CD4-positive, alpha-beta T cell treated with Interferon alpha-2 for 1 hour (primary cell): Measurements from ENCODE around the gene CDH3.
A peak's percentile ranks its signal among the peaks of the same experiment; 100 is the strongest.

Source experiments
- DNase-seq, 2 donors: peaks; one replicate each; pipeline ENCODE4 v3.0.0-alpha.2; 2020 to 2022

The CDH3 gene

GRCh38 chr16:68644715-68645493 lies at the start of gene CDH3:
Gene CDH3 (plus strand): TSS chr16:68645310. CDS start chr16:68645380, 70 bp downstream.
- peak in 1 of 2 donors; percentile 30 for DNase-seq

DNA sequence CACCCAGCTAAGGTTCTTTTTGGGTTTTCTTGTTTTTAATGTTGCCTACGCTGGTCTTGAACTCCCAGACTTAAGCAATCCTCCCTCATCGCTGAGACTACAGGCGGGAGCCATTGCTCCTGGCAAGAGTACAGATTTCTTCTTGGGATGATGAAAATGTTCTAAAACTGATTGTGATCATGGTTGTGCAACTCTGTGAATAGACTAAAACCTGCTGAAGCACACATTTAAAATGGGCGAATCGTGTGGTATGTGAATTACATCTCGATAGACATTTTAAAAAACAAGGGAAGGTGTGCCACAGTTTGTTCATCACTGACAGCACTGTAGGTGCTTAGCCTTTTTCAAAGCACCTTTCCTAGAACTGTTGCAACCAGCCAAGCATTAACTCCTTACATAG lies 48.8 kb upstream of the CDH3 start:
- DNase-seq: no peak

DNA sequence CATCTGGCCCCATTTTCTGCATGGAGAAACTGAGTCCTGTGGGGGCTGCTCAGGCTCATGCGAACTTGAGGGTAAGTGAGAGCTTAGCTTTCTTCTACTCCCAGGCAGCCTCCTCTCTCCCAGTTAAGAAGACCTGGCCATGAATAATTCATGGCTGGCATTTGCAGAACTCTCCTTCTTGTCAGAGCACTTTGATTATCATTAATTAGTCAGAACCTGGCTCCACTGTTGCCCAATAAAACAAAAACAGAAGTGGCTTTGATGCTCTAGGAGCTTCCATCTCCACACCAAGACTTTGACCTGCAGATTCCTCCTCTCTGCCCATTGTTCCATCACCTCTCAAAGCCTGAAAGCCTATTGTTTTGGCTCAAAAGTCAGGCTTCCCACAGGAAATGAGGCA lies 45.5 kb upstream of the CDH3 start:
- DNase-seq: no peak

DNA sequence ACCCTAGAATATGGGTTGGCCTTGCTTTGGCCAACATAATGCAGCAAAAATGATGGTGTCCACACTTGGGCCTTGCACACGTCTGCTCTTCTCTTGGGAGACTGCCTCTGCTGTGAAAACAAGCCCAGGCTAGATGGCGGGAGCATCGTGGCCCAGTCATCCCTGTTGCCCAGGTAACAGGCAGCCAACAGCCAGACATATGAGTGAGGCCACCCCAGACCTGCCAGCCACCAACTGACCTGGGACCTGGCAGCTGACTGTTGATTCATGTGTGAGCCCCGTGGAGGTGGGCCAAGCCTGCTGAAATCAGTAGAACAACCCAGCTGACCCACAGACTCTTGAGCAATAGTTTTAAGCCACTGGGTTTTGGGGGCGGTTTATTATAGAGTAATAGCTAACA lies 39.4 kb upstream of the CDH3 start:
- DNase-seq: no peak

DNA sequence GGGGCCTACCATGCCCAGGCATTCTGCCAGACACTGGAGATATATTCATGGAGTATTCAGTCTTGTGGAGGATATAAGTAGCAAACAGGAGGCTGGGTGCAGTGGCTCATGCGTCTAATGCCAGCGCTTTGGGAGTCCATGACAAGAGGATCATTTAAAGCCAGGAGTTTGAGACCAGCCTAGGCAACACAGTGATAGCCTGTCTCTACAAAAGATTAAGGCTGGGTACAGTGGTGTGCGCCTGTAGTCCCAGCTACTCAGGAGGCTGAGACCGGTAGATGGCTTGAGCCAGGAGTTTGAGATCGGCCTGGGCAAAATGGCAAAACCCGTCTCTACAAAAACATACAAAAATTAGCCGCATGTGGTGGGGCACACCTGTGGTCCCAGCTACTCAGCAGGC lies 37.7 kb upstream of the CDH3 start:
- no peak for DNase-seq

DNA sequence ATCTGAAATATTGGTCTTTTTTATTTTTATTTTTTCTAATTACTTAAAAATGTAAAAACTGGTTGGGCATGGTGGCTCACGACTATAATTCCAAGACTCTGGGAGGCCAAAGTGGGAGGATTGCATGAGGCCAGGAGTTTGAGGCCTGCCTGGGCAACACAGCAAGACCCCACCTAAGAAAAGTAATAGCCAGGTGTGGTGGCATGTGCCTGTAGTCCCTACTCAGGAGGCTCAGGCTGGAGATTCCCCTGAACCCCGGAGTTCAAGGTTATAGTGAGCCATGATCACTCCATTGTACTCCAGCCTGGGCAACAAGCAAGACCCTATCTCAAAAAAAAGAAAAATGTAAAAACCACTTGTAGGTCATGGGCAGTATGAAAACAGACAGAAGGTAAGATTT lies 36.8 kb upstream of the CDH3 start:
- no peak for DNase-seq

GRCh38 chr16:68612996-68613395 lies 32.1 kb upstream of the CDH3 start:
- DNase-seq: no peak

DNA sequence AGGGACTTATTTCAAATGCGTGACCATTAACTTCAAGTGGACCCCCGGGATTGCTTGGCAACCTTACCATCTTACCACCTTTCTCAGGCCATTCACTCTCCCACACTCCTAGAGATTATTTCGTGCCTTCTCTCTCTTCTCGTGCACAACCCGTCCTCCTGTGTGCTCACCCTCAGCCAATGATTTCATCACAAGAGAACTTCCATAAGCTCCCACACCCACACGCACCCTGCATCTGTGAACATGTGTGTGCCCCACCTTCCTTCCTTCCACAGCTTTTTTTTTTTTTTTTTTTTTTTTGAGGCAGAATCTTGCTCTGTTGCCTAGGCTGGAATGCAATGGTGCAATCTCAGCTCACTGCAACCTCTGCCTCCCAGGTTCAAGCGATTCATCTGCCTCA lies 27.4 kb upstream of the CDH3 start:
- no peak for DNase-seq

GRCh38 chr16:68626557-68626956 lies 18.6 kb upstream of the CDH3 start:
- DNase-seq: no peak

GRCh38 chr16:68627951-68628425 lies 17.1 kb upstream of the CDH3 start:
- DNase-seq: no peak

DNA sequence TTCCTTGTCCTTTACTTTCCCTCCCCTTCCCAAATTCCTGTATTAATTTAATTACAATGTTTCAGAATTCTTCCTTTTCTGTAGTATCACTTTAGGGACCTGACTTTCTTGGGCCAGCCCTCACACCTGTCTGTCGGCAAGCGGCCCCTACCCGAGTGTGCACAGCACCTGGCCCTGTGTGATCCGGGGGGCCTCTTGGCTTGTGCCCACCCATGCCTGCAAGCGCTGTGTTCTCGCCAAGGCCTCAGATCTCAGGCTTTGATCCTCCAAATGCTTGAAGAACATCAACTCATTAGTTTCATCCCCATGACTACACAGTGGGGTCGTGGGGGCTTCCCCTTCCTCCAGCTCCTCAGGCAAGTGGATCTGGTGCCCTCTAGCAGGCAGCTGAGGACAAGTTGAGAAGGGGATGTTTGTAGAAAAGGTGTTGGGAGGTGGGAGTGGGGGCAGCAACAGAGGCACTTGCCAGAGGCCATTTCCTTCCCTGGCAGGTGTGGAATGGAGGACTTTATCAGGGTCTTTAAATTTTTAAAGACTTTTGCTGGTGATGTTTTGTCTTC lies 15.7 kb upstream of the CDH3 start:
- no peak for DNase-seq

GRCh38 chr16:68636064-68636560 lies 9.0 kb upstream of the CDH3 start:
- no peak for DNase-seq

DNA sequence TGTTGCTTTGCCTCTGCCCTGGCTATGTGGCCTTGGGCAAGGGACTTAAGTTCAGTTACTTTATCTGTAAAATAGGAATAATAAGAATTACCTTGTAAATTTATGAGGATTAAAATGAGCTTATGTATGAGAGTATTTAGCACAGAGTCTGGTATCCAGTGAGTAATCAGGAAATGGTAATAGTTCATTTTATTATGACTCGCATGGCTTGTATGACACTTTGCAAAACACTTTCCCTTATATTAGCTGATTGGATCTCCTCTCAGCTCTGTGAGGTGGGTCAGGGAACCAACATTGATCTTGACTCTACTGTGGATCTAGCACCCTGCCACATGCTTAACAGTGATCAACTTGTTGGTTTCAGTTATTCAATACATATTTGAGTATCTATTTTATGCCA lies 8.3 kb upstream of the CDH3 start:
- no peak for DNase-seq

GRCh38 chr16:68640972-68641371 lies 4.1 kb upstream of the CDH3 start:
- no peak for DNase-seq

- DNase-seq: no peak
Observed at GRCh38 chr16:68642047-68642435, 3.1 kb upstream of the CDH3 start.

DNA sequence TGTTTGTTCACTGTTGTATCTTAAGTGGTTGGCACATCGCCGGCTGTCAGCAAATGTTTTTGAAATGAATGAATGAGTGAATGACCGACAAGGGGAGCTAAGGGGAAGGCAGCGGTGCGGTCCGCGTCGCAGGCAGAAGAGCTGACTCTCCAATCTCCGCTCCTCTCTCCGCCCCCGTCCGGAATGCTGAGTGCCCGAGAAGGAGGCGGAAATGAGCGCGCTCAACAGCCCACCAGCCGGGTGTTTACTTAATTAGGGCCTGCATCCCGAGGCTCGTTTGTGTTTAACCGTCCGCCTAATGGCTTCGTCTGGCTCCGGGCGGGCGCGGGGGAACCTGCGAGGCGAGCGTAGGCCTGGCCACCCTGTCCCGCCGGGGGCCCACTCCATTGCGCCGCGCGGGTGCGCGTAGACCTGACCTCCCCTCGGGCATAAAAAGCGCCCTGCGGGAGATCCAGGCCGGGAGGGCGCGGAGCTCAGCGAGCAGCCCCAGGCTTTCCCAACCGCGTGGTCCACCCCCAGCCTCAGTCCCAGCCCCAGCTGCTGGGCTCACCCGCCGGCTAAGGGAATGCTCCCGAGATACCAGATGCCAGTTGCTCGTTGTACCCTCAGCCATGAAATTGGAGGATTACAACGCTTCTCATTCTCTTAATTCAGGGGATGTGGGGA lies 2.5 kb upstream of the CDH3 start:
- DNase-seq: no peak

DNA sequence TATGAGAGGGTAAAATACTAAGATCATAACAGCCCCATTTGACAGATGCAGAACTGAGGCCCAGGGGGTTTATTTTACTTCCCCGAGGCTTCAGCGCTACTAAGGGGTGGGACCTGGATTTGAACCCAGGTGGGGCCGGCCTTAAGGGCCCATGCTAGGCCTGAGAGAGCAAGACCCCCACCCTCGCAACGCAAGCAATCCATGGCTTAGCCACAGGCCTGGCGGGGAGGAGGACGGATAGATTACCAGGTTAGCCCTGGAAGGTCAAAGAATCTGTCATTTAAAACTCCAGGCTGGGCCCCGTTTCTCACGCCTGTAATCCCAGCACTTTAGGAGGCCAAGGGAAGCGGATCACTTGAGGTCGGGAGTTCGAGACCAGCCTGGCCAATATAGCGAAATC lies 1.9 kb upstream of the CDH3 start:
- no peak for DNase-seq

DNA sequence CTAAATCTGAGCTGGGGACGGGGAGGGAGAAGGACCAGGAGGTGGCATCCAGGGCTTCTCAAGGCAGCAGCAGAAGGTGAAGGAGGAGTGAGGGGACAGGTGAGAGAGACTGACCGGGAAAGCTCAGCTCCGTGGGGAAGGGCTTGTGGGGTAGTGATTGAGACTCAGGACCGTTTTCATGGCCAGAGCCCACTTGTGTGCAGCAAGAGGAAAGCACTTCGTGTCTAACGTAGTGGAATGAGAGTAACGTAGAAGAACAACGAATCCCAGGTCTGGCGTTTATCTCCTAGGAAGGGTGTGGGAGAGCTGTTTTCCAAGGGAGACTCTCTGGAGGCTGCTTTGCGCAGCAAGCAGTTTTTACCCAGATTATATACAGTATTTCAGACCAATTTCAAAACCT lies 1.3 kb upstream of the CDH3 start:
- no peak for DNase-seq

DNA sequence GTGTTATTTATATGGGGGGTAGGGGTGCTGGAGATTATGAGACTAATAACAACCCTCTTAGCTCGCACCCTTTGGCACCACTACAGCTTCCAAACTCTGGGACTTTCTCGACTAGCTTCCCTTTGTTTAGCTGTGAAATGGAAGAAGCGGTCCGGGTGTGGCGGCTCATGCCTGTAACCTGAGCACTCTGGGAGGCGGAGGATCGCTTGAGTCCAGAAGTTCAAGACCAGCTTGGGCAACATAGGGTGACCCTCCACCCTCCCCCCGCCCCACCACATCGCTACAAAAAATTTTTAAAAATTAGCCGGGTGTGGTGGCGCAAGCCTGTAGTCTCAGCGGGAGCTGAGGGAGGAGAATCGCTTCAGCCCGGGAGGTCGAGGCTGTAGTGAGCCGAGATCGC lies 814 bp upstream of the CDH3 start:
- no peak for DNase-seq

GRCh38 chr16:68645494-68646388 lies 631 bp downstream of the CDH3 start:
- no peak for DNase-seq

DNA sequence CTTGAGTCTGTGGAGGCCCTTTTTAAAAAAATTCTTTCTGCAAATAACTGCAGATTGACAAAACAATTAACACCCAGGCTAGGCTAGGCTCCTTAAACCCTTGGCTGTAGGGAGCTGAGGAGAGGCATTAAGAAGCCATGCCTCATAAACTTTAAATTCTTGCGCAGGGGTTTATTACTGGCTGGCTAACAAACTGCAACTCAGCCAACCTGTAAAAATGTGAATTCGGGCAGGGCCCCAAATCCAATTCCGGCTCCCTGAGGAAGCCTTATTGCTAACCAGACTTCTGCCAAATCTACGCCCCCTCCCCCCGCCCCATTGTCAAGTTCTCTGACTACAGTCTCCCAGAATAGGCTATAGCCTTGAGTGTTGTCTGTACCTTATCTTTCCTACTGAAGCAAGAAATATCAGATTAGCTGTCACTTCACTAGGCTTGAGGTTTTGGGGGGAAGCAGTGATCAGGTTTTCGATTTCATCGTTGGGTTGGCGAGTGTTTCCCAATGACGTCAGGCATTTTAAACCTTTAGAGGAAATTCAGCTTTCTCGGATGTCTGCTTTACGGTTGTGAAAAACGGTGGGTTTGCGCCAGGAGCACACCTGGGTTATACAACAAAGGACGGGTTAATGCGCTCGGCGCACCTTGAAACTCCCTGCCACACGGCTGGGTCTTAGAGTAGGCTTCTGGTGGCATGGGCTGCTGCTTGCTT lies 2.0 kb downstream of the CDH3 start:
- DNase-seq: no peak

DNA sequence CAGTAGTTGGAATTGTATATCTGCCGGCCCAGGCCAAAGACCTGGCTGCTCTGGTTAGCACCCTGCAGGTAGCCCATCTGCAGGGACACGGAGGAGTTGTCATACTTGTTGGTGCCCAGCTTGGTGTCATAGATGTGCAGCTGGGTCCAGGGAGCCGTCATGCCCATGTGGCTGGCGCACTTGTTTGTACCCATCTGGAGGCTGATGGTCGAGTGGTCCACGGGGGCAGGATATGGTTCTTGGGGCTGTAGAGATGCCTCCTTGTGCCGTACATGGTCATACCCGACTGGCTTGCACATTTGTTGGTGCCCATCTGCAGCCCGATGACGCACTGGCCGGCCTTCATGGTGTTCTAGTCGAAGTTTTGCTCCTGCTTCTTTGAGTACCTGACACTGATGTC lies 6.0 kb downstream of the CDH3 start:
- no peak for DNase-seq
